ENCODE results near the gene MPPED1.

Gene MPPED1

DNA sequence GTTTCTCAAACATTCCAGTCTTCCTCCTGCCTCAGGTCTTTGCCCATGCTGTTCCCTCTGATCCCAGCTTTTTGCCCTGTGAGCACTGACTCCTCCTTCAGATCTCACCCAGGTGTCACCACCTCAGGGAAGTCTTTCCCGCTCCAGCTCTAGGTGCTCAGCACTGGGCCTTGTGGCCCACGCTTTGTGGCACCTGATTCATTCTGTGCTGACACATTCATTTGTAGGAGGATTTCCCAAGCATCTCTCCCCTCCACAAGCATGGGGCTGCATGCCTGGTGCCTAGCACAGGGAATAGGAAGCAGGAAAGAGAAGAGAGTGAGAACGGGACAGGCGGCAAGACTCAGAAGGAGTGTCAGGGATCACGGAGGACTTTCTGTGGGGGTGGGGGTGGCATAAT is 17.6 kb downstream of the MPPED1 start:
- in situ Hi-C loops (cut with HindIII; ENCODE audit: low pct_ligation_motif_present, low sequenced_read_pairs) = no loop called here
- DNase-seq = no peak
- TF ChIP-seq, protein P1, sequence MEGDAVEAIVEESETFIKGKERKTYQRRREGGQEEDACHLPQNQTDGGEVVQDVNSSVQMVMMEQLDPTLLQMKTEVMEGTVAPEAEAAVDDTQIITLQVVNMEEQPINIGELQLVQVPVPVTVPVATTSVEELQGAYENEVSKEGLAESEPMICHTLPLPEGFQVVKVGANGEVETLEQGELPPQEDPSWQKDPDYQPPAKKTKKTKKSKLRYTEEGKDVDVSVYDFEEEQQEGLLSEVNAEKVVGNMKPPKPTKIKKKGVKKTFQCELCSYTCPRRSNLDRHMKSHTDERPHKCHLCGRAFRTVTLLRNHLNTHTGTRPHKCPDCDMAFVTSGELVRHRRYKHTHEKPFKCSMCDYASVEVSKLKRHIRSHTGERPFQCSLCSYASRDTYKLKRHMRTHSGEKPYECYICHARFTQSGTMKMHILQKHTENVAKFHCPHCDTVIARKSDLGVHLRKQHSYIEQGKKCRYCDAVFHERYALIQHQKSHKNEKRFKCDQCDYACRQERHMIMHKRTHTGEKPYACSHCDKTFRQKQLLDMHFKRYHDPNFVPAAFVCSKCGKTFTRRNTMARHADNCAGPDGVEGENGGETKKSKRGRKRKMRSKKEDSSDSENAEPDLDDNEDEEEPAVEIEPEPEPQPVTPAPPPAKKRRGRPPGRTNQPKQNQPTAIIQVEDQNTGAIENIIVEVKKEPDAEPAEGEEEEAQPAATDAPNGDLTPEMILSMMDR (IDR thresholded peaks at IDR 0.05; ENCODE audit: low read depth, low read length, missing control alignments) = no peak
- no peak overlapping the region for H3K27ac ChIP-seq
- H3K4me3 ChIP-seq (ENCODE audit: low read depth, low read length) = no peak overlapping the region
- no peaks in the 10 kb centered on the region for H3K27me3 ChIP-seq (replicated peaks)
- no peaks in the 10 kb centered on the region for H3K36me3 ChIP-seq (replicated peaks)

DNA sequence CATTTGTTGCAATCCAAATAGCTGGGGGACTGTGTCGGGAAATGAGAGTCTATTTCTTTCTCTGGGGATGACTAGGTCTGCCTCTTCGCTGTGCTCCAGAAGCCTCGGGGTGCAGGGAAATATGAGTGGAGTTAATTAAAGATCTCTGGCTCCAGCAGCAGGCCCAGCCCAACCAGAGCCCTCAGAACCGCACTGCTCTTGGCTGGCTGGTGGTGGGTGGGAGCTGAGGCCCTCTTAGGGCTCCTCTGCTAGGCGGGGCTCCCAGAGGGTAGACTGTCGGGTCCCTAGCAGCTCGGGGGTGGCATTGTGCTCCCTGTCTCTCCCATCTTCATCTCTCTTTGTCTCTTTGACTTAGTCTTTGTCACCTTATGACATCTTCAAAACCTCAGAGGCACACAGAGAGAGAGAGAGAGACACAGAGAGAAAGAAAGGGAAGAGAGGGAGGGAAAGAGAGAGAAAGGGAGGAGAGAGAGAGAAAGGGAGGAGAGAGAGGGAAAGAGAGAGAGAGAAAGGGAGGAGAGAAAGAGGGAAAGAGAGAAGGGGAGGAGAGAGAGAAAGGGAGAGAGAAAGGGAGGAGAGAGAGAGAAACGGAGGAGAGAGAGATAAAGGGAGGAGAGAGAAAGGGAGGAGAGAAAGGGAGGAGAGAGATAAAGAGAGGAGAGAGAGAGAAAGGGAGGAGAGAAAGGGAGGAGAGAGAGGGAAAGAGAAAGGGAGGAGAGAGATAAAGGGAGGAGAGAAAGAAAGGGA is 20.2 kb downstream of the MPPED1 start:
- H3K27me3 ChIP-seq (replicated peaks) = no peaks in the 10 kb centered on the region
- H3K36me3 ChIP-seq (replicated peaks) = no peaks in the 10 kb centered on the region
- DNase-seq = no peak
- no peak overlapping the region for H3K27ac ChIP-seq
- in situ Hi-C loops (cut with HindIII; ENCODE audit: low pct_ligation_motif_present, low sequenced_read_pairs) = no loop called here
- no peak overlapping the region for H3K4me3 ChIP-seq (ENCODE audit: low read depth, low read length)
- TF ChIP-seq, protein P1 (IDR thresholded peaks at IDR 0.05; ENCODE audit: low read depth, low read length, missing control alignments) = no peak

DNA sequence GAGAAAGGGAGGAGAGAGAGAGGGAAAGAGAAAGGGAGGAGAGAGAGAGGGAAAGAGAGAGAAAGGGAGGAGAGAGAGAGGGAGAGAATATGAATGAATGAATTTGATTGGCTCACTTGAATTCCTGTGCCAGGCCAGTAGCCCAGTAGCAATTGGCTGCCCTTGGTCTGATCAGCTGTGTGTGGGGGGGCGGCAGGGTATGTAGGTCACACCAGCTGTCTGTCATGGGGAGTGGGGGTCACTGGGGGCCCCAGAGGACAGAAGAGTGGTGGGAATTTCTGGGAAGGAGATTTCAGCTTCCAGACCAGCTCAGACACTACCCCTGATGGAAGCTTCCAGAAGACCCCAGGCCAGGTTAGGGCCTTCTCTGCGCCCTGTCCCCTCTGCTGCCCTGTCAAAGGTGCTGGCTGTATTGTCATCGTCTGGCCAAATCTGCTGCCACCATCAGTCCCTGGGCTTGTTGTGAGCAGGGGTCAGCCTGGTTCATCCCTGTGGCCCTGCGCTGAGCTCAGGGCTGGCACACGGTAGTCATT is 21.1 kb downstream of the MPPED1 start:
- DNase-seq = no peak
- Histone ChIP-seq H3K4me3 (ENCODE audit: low read depth, low read length) (no peak overlapping the region), H3K27me3 (replicated peaks) (no peaks in the 10 kb centered on the region), H3K27ac (no peak overlapping the region), H3K36me3 (replicated peaks) (no peaks in the 10 kb centered on the region)
- in situ Hi-C loops (cut with HindIII; ENCODE audit: low pct_ligation_motif_present, low sequenced_read_pairs) = no loop called here
- TF ChIP-seq, protein P1 (IDR thresholded peaks at IDR 0.05; ENCODE audit: low read depth, low read length, missing control alignments) = no peak

DNA sequence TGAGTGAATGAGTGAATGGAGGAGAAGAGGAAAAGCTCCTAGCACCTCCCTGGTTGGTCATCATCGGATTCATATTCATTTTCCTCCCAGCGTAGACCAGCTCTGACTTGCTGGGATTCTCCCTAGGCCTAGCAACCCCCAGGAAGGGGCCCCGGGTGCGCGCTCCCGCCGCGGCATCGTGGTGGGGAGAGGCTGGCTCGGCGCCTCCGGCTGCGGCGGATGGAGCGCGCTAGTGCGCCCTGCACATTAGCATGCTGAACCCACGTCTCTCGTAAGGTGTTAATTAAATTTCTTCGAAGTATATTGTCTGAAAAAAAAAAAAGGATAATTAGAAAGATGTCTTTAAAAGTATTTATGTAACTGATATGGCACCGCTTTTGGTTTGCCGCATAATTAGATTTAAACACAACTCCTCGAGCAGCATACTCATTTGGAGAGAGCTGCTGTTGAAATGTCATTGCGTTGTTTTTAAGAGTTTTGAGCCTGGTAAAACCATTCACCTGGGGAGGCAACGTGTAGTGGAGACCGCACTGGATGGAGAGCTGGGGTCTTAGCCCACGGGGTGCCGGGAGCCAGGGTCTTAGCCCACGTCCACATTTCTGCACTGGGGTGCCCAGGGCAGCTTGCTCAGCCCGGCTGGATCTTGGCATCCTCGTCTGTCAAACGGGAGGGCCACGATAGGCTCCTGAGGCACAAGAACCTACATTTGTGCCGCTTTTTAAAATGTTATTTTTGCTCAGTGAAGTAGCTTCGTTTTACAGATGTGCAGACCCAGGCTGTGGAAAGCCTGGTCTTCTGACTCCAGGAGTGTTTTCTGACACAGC is 21.8 kb downstream of the MPPED1 start:
- H3K4me3 ChIP-seq (ENCODE audit: low read depth, low read length) = no peak overlapping the region
- no peaks in the 10 kb centered on the region for H3K36me3 ChIP-seq (replicated peaks)
- TF ChIP-seq, protein P1 (IDR thresholded peaks at IDR 0.05; ENCODE audit: low read depth, low read length, missing control alignments) = no peak
- in situ Hi-C loops (cut with HindIII; ENCODE audit: low pct_ligation_motif_present, low sequenced_read_pairs) = no loop called here
- DNase-seq = no peak
- no peak overlapping the region for H3K27ac ChIP-seq
- no peaks in the 10 kb centered on the region for H3K27me3 ChIP-seq (replicated peaks)

DNA sequence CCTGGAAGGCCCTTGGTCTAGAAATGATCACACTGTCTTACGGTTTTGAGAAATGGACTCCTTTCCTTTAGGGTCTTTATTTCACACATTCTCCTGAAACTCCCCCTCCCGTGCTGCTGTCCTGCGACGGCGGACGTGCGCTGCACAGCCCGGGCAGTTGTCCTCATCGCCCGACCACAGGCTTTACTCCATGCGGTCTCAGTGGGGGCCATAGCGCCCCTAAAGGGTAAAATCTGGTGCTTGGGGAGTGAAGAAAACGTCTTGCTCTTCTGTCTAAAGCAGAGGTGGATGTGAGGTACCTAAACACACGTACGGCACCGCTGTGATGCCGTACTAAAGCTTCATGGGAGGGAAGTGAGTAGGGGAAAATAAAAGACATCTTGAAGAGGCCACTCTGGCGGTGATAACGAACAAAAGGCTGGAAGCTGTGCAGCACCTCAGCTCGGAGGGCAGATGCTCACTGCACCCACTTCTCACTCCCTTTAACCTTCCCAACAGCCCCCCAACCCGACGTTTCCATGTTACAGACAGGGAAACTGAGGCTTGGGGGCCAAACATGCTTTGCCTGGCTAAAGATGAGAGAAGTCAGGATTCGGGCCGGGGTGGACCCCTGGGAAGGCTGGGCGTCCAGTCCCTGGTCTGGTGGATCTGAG is 22.6 kb downstream of the MPPED1 start:
- TF ChIP-seq, protein P1 (IDR thresholded peaks at IDR 0.05; ENCODE audit: low read depth, low read length, missing control alignments) = no peak
- Histone ChIP-seq H3K27me3 (replicated peaks) (no peaks in the 10 kb centered on the region), H3K4me3 (ENCODE audit: low read depth, low read length) (no peak overlapping the region), H3K27ac (no peak overlapping the region), H3K36me3 (replicated peaks) (no peaks in the 10 kb centered on the region)
- DNase-seq = no peak
- in situ Hi-C loops (cut with HindIII; ENCODE audit: low pct_ligation_motif_present, low sequenced_read_pairs) = no loop called here

All from brain microvascular endothelial cell (primary cell).